DMS53 treated with DMSO at 0.1 percent for 48 hours (cell line): ENCODE measurements around the gene GPX4.
"Not testable (repeated sequence)": the region's sequence is repeated elsewhere in the genome, so short reads cannot be mapped to it uniquely, and the experiment has no call there.

Experiments used
- DNase-seq: peaks from one replicate; lab custom pipeline; 2025; ENCODE audit not compliant: unreplicated experiment; lab: John Stamatoyannopoulos, UW

Gene GPX4

DNA sequence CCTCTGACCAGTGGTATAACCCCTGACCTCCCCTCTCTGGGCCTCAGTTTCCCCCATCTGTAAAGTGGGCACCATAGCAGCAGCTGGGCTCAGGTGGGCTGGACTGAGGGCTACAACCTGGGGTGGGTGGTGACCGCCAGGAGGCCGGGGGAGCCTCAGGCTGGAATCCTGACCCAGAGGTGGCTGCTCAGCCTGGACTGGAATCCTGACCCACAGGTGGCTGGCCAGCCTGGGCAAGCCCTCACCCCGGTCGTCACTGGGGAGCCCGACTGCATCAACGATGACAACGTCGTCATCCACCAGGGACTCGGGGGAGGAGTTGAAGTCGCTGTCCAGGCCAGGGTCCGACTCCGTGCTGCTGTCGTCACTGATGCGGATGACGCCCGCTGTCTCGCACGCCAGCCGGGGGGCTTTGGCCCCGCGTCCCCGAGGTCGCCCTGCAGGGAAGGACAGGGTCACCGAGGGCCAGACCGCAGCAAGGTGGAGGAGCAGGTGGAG lies 10.2 kb downstream of the GPX4 start:
- no peak for DNase-seq

- DNase-seq, result not testable (repeated sequence)
Measured at GRCh38 chr19:1114728-1115127, 10.9 kb downstream of the GPX4 start.

DNA sequence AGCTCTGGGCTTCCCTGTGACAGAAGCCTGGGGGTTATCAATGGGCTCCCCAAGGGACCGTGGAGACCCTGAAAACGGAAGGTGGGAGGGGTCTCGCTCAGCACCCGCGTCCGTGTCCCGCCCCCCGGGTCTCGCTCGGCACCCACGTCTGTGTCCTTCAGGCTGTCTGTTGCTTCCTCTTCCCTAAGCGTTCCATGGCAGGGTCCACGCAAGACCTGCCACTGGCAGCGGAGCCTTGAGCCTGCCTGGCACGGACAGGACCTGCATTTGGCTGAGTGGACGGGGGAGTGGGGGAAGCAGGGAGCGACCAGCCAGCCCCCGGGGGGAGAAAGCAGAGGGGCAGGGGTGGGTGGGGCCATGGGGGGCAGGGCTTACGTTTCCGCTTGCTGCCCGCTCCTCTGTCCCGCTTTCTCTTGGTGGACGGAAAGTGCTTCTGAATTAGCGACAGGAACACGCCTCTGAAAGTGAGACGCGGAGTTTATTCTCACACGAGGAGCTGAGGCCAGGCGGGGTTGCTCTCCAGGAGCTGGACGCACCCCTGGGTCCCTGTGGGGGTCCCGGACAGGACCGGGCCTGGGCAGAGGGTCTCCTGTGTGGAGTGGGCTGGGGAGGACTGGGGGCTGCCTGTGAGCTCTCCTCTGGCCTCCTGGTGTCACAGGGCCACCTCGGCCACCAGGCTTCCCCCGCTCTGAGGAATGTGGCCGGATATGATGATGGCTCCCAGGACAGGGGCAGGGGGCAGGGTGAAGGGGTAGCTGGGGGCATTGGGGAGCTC lies 12.0 kb downstream of the GPX4 start:
- no peak for DNase-seq

- no peak for DNase-seq
Measured at GRCh38 chr19:1116726-1117581, 13.2 kb downstream of the GPX4 start.

DNA sequence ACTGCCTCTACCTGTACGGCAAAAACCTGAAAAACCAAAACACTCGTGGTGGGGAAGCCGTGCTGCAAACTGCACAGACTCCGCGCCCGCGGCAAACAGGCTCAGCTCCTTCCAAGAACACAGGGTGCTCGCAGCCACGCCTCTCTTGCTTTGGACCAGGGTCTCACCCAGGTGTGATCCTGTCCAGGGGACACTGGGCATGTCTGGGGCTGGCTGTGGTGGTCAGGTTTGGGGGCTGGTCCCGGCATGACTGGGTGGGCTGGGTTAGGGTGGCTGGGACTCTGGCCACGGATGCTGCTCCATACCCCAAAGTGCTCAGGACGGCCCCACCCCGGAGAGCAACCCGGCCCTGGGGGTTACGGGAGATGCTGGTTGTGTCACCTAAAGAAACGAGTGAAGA lies 13.9 kb downstream of the GPX4 start:
- no peak for DNase-seq

- DNase-seq, result no peak
Measured at GRCh38 chr19:1118999-1119398, 15.2 kb downstream of the GPX4 start.

- no peak for DNase-seq
Measured at GRCh38 chr19:1119475-1120217, 15.9 kb downstream of the GPX4 start.

- DNase-seq, result no peak
Measured at GRCh38 chr19:1121395-1121794, 17.6 kb downstream of the GPX4 start.

DNA sequence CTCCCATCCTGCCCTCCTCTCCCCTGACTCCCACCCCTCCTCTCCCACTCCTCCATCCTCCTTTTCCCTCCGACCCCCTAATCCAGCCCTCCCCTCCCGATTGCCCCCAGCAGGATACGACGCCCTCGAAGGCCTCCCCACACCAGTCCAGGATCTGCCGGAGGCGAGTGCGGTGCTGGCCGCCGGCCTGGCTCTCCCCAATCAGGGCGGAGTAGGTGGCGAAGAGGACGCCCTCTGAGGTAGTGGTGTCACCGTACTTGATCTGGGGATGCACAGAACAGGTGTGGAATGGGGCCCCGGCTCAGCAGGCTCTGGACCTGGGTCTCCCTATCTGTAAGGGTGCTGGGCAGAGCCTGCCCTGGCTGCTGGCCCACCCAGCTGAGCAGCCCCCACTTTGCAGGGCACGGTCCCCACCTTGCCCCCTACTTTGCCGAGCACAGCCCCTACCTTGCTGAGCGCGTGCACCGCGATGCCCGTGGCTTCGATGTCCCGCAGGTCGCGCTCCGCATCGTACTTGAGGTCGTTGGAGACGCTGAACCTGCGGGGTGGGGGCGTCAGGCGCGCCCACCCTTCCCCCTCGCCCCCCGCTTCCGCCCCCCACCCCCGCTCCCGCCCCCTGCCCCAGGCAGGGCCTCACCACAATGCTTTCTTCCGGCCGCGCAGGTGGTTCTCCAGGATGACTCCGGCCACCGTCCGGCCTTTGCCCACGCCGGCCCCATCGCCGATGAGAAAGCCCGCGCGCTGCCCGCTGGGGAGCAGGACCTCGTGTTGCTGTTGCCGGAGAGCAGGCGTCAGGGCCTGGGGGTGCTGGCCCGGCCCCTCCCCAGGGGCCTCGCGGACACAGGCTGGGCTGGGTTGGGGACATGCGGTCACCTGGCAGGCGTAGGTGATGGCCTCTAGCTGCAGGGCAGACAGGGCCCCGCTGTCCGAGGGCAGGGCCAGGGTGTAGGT lies 18.5 kb downstream of the GPX4 start:
- no peak for DNase-seq

GRCh38 chr19:1122972-1123363 lies 19.2 kb downstream of the GPX4 start:
- DNase-seq, result no peak

GRCh38 chr19:1123381-1123780 lies 19.6 kb downstream of the GPX4 start:
- DNase-seq, result no peak

DNA sequence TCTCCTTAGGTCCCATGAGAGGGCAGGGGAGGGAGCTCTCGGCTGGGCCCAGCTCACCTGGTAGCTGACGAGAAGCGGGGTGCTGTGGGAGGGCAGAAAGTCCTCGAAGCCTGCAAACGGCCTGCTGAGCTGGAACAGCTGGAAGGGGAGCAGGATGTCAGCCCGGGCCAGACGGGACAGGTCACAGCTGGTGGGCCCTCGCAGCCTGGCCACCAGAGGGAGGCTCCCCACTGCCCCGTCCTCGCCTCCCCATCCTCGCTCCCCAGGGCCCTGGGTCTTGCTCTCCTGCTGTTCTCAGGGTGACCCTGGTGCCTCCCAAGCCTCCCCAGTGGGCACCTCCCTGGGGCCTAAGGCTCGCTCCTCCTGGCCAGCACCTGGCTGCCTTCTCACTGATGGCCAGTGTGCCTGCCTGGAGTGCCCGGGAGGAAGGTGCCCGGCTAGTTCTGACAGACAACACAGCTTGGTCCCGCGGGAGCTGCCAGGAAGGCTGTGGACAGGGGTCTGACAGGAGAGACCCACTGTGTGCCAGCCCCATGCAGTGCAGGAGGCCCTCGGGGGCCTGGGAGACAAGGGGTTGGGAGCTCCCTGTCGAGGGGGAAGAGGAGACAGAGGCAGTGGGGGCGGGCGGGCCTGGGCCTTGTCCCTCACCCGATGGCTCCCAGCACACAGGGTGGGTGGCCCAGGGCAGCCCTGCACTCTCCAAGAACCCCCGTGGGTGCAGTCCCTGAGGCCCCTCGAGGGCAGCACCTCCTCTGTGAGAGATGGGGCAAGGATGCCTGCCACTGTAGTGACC lies 20.3 kb downstream of the GPX4 start:
- DNase-seq, result no peak

DNA sequence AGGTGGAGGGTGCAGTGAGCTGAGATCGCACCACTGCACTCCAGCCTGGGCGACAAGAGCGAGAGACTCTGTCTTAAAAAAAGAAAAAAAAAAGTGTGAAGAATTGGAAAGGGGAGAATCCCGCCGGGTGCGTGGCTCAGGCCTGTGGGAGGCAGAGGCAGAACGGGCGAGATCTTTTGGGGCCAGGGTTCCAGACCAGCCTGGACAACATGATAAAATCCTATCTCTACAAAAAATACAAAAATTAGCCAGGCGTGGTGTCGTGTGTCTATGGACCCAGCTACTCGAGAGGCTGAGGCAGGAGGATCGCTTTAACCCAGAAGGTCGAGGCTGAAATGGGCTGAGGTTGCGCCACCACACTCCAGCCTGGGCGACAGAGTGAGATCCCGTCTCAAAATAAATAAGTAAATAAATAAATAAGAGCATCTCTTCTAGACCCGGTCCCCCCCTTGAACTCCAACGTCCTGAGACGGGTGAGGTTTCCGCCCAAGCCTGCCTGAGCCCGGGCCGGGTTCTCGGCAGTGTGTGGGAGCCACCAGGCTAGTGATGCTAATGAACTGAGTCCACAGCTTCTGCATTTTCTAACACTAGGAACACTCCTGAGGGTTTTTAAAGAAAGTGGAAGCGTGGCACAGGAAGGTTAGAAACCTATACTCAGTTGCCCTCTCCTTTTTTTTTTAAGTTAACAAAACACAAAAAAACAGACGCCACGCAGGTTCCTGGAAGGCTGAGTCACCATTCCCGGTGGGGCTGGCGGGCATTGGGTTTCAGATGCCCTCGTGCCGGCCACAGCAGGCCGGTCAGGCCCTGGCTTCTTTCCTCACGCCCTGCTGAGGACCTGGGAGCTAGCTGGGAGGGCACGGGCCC lies 22.0 kb downstream of the GPX4 start:
- no peak for DNase-seq

DNA sequence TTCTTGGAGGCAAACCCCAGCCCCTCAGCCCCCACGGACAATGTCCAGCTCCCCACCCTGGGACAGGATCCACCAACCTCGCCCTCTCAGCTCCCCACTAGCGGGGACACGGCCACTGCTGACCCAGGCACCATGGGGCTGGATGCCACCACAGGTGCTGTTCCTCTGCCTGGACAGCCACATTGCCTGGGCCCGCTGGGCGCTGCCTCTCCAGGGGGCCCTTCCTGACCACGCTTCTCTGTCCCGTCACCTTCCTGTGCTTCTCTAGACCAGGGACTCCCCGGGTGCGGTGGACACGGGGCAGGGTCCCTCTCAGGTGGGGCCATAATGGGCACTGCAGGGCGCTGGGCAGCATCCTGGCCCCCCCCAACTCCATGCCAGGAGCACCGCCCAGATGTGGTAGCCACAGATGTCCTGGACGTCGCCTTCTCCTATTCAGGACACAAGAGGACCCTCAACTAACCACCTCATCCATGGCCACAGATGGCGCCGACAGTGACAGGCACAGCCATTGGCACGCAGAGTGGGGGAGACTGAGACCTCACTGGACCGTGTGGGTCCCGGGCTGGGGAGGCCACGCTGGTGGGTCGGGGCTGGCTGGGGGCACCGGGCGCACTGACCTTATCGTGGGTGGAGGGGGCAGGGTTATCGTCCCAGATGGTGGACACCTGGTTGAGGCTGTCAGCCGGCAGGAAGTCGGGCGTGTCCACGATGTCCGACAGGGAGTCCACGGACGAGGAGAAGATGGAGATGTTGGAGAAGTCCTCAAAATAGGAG lies 23.4 kb downstream of the GPX4 start:
- no peak for DNase-seq

DNA sequence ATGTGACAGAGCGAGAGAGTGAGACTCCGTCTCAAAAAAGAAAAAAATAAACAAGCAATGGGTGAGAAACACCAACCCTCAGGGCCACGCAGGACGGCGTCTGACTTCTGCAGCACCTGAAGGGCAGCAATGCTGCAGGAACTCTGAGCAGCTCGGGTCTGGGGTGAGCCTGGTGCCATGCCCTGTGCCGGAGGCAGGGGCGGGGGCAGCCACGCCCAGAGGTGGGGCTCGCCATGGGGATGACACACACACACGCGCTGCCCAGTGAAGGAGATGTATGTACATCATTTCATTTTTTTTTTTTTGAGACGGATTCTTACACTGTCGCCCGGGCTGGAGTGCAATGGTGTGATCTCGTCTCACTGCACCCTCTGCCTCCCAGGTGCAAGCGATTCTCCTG lies 24.3 kb downstream of the GPX4 start:
- no peak for DNase-seq

- DNase-seq, result not testable (repeated sequence)
Measured at GRCh38 chr19:1129084-1129483, 25.3 kb downstream of the GPX4 start.

DNA sequence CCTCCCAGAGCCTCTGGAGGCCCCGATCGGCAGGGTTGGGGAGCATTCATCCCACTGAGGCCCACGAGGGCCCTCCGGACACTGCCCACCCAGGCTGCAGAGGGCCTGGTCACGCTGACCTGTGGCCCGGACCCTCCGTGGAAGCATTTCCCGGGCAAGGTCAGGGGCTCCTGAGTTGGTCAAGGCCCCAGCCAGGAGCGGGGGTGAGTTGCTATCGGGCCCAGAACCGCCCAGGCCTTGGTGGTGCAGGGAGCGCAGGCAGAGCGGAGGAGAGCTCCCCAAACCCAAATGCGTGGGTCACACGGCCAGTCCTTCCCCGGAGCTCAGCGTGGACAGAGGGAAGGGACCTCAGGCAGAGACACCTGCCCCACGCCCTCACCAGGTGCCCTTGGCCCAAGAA lies 25.7 kb downstream of the GPX4 start:
- DNase-seq, result no peak
